HepG2 (cell line): ENCODE data around the gene TPP2. TPM values are rescaled to one million over a fixed set of nuclear protein-coding genes. Genes with fewer than 3 reads are reported as not detected.

Experiments used
- ATAC-seq: fragments of 200-7000 bp; cut with Tn5 transposase; 3 replicates; pipeline ENCODE4 v1.9.1; 2020; ENCODE audit warnings: mild to moderate bottlenecking, moderate library complexity
- BruUV-seq: library from RNA; stranded (reverse); fragments of 400-500 nt; replicated peaks from 2 replicates; lab custom pipeline; 2021; lab: Mats Ljungman, UMichigan
- CTCF ChIA-PET: fragments of 300-600 bp; formaldehyde crosslinking; extraction: SDS; loops from one replicate; lab custom pipeline; 2021; ENCODE audit warnings: low total read pairs, inconsistent platforms, low intra/inter-chr PET ratio; lab: Yijun Ruan, JAX
- POLR2A ChIA-PET: fragments of 350-600 bp; sonication (Branson Sonifier 250); formaldehyde crosslinking; loops from one replicate; lab custom pipeline; 2020; ENCODE audit warnings: antibody characterized with exemption, inconsistent platforms; lab: Yijun Ruan, JAX
- DNase-seq: peaks from one replicate; pipeline ENCODE4 v3.0.0-alpha.2; 2015; ENCODE audit warnings: low spot score
- FAIRE-seq: peaks from 3 replicates; lab custom pipeline; 2011; peaks lifted over from hg19 to GRCh38; lab: Jason Lieb, UNC
- H2AFZ ChIP-seq: one replicate; pipeline ENCODE4 v1.6.1; 2011; ENCODE audit warnings: low read length, inconsistent platforms
- H3K27ac ChIP-seq: fragments of 300-600 bp; 3 replicates; pipeline ENCODE4 v1.8.0; 2011; ENCODE audit warnings: mixed run types, mild to moderate bottlenecking, mixed read lengths, low read length, inconsistent platforms; ENCODE audit not compliant: insufficient read depth; ENCODE audit errors: extremely low read length
- H3K27me3 ChIP-seq, 2 experiments: fragments of 200-600 bp in 1 of 2; 2 replicates in 1 of 2; 3 replicates in 1 of 2; pipeline versions ENCODE4 v1.6.0 to v1.8.0; 2011; ENCODE audit warnings: low read length in 2 of 2, mild to moderate bottlenecking in 2 of 2, moderate library complexity in 2 of 2, inconsistent platforms in 1 of 2; ENCODE audit not compliant: insufficient read depth in 2 of 2, control insufficient read depth in 1 of 2
- H3K36me3 ChIP-seq, 2 experiments: fragments of 200-600 bp in 1 of 2; replicated peaks in 1 of 2; 2 replicates in 1 of 2; 3 replicates in 1 of 2; pipeline versions ENCODE4 v1.5.1 to v1.8.0; 2011; ENCODE audit warnings: low read length in 2 of 2, inconsistent platforms in 1 of 2; ENCODE audit not compliant: insufficient read depth in 2 of 2, control insufficient read depth in 1 of 2
- H3K4me1 ChIP-seq: 2 replicates; pipeline ENCODE4 v1.5.1; 2012; ENCODE audit warnings: low read length, inconsistent platforms; ENCODE audit not compliant: insufficient read depth
- H3K4me2 ChIP-seq: 2 replicates; pipeline ENCODE4 v1.6.0; 2011; ENCODE audit warnings: low read depth, low read length, inconsistent platforms
- H3K4me3 ChIP-seq, 3 experiments: fragments of 200-600 bp in 1 of 3; sonication (generic), shearing (Covaris generic) in 1 of 3; replicated peaks in 1 of 3; 2 replicates each; pipeline ENCODE4 v1.5.1; 2011 to 2016; ENCODE audit warnings: low read length in 3 of 3, inconsistent platforms in 2 of 3, low read depth in 2 of 3, mild to moderate bottlenecking in 2 of 3, control low read depth in 1 of 3, mixed read lengths in 1 of 3; ENCODE audit not compliant: insufficient read depth in 1 of 3
- H3K79me2 ChIP-seq: one replicate; pipeline ENCODE4 v1.6.1; 2011; ENCODE audit warnings: low read length, inconsistent platforms; ENCODE audit not compliant: insufficient read depth
- H3K9ac ChIP-seq: 2 replicates; pipeline ENCODE4 v1.6.0; 2011; ENCODE audit warnings: mild to moderate bottlenecking, low read depth, low read length, inconsistent platforms; ENCODE audit not compliant: insufficient read depth
- H3K9me3 ChIP-seq: 2 replicates; pipeline ENCODE4 v1.5.1; 2012; ENCODE audit warnings: mild to moderate bottlenecking, low read length
- H4K20me1 ChIP-seq: 2 replicates; pipeline ENCODE4 v1.6.0; 2011; ENCODE audit warnings: inconsistent platforms, mild to moderate bottlenecking, low read length, moderate library complexity; ENCODE audit not compliant: insufficient read depth
- ARNT2 ChIP-seq: sonication (generic); formaldehyde crosslinking; IDR thresholded peaks from 2 replicates; pipeline ENCODE4 v1.8.0; 2022; ENCODE audit warnings: mild to moderate bottlenecking, low read depth, missing genetic modification reagents, moderate library complexity
- CREM ChIP-seq, 2 experiments: sonication (generic) in 1 of 2; formaldehyde crosslinking in 1 of 2; IDR thresholded peaks; 2 replicates each; pipeline versions ENCODE4 v1.4.0 to v1.6.1; 2016 to 2020; ENCODE audit warnings: antibody characterized with exemption in 1 of 2, mild to moderate bottlenecking in 1 of 2, missing genetic modification reagents in 1 of 2
- KMT2B ChIP-seq: IDR thresholded peaks from 2 replicates; pipeline ENCODE4 v1.6.1; 2016; ENCODE audit warnings: missing genetic modification reagents, missing compliant biosample characterization
- MXD4 ChIP-seq: IDR thresholded peaks from 2 replicates; pipeline ENCODE4 v1.6.1; 2016; ENCODE audit warnings: mild to moderate bottlenecking, missing biosample characterization, missing genetic modification reagents
- SOX13 ChIP-seq, 3 experiments: fragments of 450-650 bp in 1 of 3; sonication (generic) in 1 of 3; formaldehyde crosslinking in 1 of 3; IDR thresholded peaks in 2 of 3; conservative IDR thresholded peaks in 1 of 3; 2 replicates each; pipeline versions ENCODE4 v1.5.0 to v1.6.1; 2016 to 2020; ENCODE audit warnings: antibody characterized with exemption in 1 of 3, mild to moderate bottlenecking in 1 of 3, missing compliant biosample characterization in 1 of 3, missing genetic modification reagents in 1 of 3, moderate library complexity in 1 of 3
- SP4 ChIP-seq: sonication (generic); formaldehyde crosslinking; IDR thresholded peaks from 2 replicates; pipeline ENCODE4 v1.8.1; 2023; ENCODE audit warnings: mild to moderate bottlenecking, missing genetic modification reagents
- SRSF9 ChIP-seq: fragments of 200-400 bp; formaldehyde crosslinking; IDR thresholded peaks from 2 replicates; pipeline ENCODE4 v1.6.1; 2018; ENCODE audit warnings: borderline replicate concordance, mild to moderate bottlenecking, low read depth, low read length; ENCODE audit not compliant: insufficient read depth, poor library complexity, severe bottlenecking
- TRIM24 ChIP-seq: sonication (generic); formaldehyde crosslinking; IDR thresholded peaks from 2 replicates; pipeline ENCODE4 v1.8.0; 2022; ENCODE audit warnings: mild to moderate bottlenecking, missing genetic modification reagents
- YEATS4 ChIP-seq: sonication (generic); formaldehyde crosslinking; IDR thresholded peaks from 2 replicates; pipeline ENCODE4 v1.4.0; 2020; ENCODE audit warnings: missing genetic modification reagents, borderline replicate concordance
- ZBTB38 ChIP-seq: sonication (generic); formaldehyde crosslinking; IDR thresholded peaks from 2 replicates; pipeline ENCODE4 v1.5.1; 2020; ENCODE audit warnings: mild to moderate bottlenecking, missing genetic modification reagents
- ZNF263 ChIP-seq: sonication (generic); formaldehyde crosslinking; IDR thresholded peaks from 2 replicates; pipeline ENCODE4 v1.4.0; 2020; ENCODE audit warnings: missing genetic modification reagents
- ZNF280B ChIP-seq: sonication (generic); formaldehyde crosslinking; IDR thresholded peaks from 2 replicates; pipeline ENCODE4 v1.5.0; 2020; ENCODE audit warnings: missing genetic modification reagents, mild to moderate bottlenecking, borderline replicate concordance
- ZNF567 ChIP-seq: sonication (generic); formaldehyde crosslinking; IDR thresholded peaks from 2 replicates; pipeline ENCODE4 v1.8.1; 2023; ENCODE audit warnings: mild to moderate bottlenecking, missing genetic modification reagents, borderline replicate concordance
- ZNF724P ChIP-seq: sonication (generic); formaldehyde crosslinking; IDR thresholded peaks from 2 replicates; pipeline ENCODE4 v1.8.0; 2022; ENCODE audit warnings: missing genetic modification reagents, borderline replicate concordance
- WGBS: methylation state at CpG from one replicate; pipeline ENCODE4 v1.1.6; 2017; ENCODE audit warnings: low lambda C conversion rate; 5-methylcytosine and 5-hydroxymethylcytosine counted together
- in situ Hi-C: cut with HindIII; loops from 2 replicates; pipeline ENCODE4 v1.10.0; 2017; ENCODE audit warnings: low pct_unique_long_range_greater_than_20kb; ENCODE audit not compliant: extremely low pct_ligation_motif_present
- intact Hi-C: fragments of 100-400 bp; cut with micrococcal nuclease; formaldehyde crosslinking; loops from one replicate; pipeline ENCODE4 v1.10.0; 2022; ENCODE audit not compliant: unreplicated experiment
- polyA plus RNA-seq, 8 experiments: library from polyadenylated mRNA; depleted of rRNA in 3 of 8; stranded (reverse) in 7 of 8; unstranded in 1 of 8; fragments of >200 nt; fragmentation: Illumina TruSeq in 4 of 8; extraction: Trizol in 4 of 8; gene quantifications; 2 replicates each; pipeline versions ENCODE4 v1.2.1 to v1.2.3, GENCODE V29; 2011 to 2016; ENCODE audit warnings: low read depth in 4 of 8, missing spikeins in 1 of 8, mixed read lengths in 1 of 8; ENCODE audit not compliant: insufficient read depth in 1 of 8
- total RNA-seq, 5 experiments: library from RNA; depleted of rRNA; stranded (reverse); fragments of >200 nt; fragmentation: Illumina TruSeq; extraction: Trizol; gene quantifications; 2 replicates each; pipeline ENCODE4 v1.2.3, GENCODE V29; 2016; ENCODE audit warnings: low read depth in 1 of 5
- TF ChIP-seq, protein P1 (sequence below): sonication (generic); formaldehyde crosslinking; IDR thresholded peaks from 2 replicates; pipeline ENCODE4 v1.4.0; 2020; ENCODE audit warnings: mild to moderate bottlenecking, missing genetic modification reagents
- TF ChIP-seq, protein P2 (sequence below), 2 experiments: sonication (generic) in 1 of 2; formaldehyde crosslinking in 1 of 2; IDR thresholded peaks; 2 replicates each; pipeline versions ENCODE4 v1.4.0 to v1.6.1; 2016 to 2020; ENCODE audit warnings: borderline replicate concordance in 1 of 2, low read depth in 1 of 2, mild to moderate bottlenecking in 1 of 2, missing genetic modification reagents in 1 of 2
- TF ChIP-seq, protein P3 (sequence below): sonication (generic); formaldehyde crosslinking; IDR thresholded peaks from 2 replicates; pipeline ENCODE4 v1.8.0; 2022; ENCODE audit warnings: missing genetic modification reagents, low read depth, mild to moderate bottlenecking, borderline replicate concordance

Gene TPP2
- total and polyA plus RNA-seq, 2 of the 13 experiments (the other 11 are each of a cell fraction or from before 2014, with no cell fraction given), result 16.4 to 52.1 TPM

GRCh38 chr13:102650444-102650843 is 53.7 kb downstream of the TPP2 start:
- in situ Hi-C loops, result no loop called here
- Histone ChIP-seq H3K79me2 (no peaks in the 10 kb centered on the region), H3K27me3 (no peaks in the 10 kb centered on the region), H3K4me3 (no peak overlapping the region), H3K4me1 (no peaks in the 10 kb centered on the region), H4K20me1 (no peaks in the 10 kb centered on the region), H3K9me3 (no peaks in the 10 kb centered on the region), H2AFZ (no peak overlapping the region), H3K4me2 (no peak overlapping the region), H3K36me3 (peaks cover 7 to 37% of the 10 kb centered on the region in 2 experiments), H3K27ac (no peak overlapping the region), H3K9ac (no peak overlapping the region)
- CTCF ChIA-PET, result no interaction called here
- intact Hi-C loops, result no loop called here
- BruUV-seq, result no TSS peak
- no peak for DNase-seq
- WGBS, result 97% methylated on average over 3 of the region's 3 CpGs
- POLR2A ChIA-PET, result no interaction called here
- no peak for FAIRE-seq
- no peak for ATAC-seq
- no peak for TF ChIP-seq ZNF280B (CRISPR knock-in tag)
- TF ChIP-seq ZNF724P (CRISPR knock-in tag), result no peak
- TF ChIP-seq, protein P1, sequence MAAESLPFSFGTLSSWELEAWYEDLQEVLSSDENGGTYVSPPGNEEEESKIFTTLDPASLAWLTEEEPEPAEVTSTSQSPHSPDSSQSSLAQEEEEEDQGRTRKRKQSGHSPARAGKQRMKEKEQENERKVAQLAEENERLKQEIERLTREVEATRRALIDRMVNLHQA, result no peak
- TF ChIP-seq ARNT2 (CRISPR knock-in tag), result no peak
- TF ChIP-seq, protein P2, sequence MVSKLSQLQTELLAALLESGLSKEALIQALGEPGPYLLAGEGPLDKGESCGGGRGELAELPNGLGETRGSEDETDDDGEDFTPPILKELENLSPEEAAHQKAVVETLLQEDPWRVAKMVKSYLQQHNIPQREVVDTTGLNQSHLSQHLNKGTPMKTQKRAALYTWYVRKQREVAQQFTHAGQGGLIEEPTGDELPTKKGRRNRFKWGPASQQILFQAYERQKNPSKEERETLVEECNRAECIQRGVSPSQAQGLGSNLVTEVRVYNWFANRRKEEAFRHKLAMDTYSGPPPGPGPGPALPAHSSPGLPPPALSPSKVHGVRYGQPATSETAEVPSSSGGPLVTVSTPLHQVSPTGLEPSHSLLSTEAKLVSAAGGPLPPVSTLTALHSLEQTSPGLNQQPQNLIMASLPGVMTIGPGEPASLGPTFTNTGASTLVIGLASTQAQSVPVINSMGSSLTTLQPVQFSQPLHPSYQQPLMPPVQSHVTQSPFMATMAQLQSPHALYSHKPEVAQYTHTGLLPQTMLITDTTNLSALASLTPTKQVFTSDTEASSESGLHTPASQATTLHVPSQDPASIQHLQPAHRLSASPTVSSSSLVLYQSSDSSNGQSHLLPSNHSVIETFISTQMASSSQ (IDR thresholded peaks at IDR 0.05; ENCODE audit: low read depth), result no peak
- TF ChIP-seq, protein P2 (CRISPR knock-in tag; IDR thresholded peaks at IDR 0.05; ENCODE audit: borderline replicate concordance), result no peak
- TF ChIP-seq MXD4 (CRISPR knock-in tag), result no peak
- no peak for TF ChIP-seq KMT2B (CRISPR knock-in tag)
- TF ChIP-seq, protein P3, sequence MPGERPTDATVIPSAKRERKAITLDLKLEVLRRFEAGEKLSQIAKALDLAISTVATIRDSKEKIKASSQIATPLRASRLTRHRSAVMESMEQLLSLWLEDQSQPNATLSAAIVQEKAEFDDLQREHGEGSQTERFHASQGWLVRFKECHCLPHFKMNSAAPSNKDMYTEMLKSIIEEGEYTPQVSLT, result no peak
- no peak for TF ChIP-seq ZNF567 (CRISPR knock-in tag)
- TF ChIP-seq SP4, result no peak
- no peak for TF ChIP-seq SRSF9
- TF ChIP-seq YEATS4, result no peak
- no peak for TF ChIP-seq TRIM24 (CRISPR knock-in tag)
- no peak for TF ChIP-seq ZNF263 (CRISPR knock-in tag)
- TF ChIP-seq SOX13 (IDR thresholded peaks at IDR 0.05), result no peak
- TF ChIP-seq SOX13 (CRISPR knock-in tag; conservative IDR thresholded peaks at IDR 0.05 in 1 of 2, IDR thresholded peaks at IDR 0.05 in 1 of 2), result no peak
- no peak for TF ChIP-seq ZBTB38 (CRISPR knock-in tag)
- TF ChIP-seq CREM (IDR thresholded peaks at IDR 0.05), result no peak
- no peak for TF ChIP-seq CREM (CRISPR knock-in tag; IDR thresholded peaks at IDR 0.05)
